ENCODE data around the gene ZFAND3. TPM values are rescaled to one million over a fixed set of nuclear protein-coding genes. Genes with fewer than 3 reads are reported as not detected.

The ZFAND3 gene
- total and polyA plus RNA-seq, 10 of the 15 experiments (the other 5 are each of a cell fraction or from before 2014, with no cell fraction given), result 0.90 to 34.4 (median 16.3) TPM

DNA sequence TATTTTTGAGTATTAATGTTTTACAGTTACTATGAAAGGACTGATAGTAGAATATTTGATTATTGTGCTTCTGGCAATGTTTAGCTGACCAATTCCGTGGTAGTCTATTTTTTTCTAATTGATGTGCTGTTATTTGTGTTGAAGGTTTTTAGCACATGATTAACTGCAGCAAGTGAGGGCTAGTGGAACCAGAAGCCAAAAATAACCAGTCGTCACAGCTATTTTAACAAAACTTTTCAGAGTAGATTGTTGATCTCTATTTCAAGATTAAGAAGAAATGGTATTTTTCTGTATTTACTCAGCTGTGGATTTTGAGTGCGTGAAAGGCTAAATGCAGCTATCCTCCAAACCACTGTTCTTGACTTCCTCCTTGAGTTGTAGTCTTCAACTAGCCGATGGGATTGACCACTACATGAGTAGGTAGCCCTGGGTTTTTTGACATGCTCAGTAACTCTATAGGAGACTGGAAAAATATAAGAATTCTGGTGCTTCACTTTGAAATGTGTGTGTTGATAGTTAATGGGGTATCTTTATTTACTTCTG, 258.0 kb downstream of the ZFAND3 start:
- in situ Hi-C loops (cut with MboI), result no loop called here
- Histone ChIP-seq H3K27me3 (replicated peaks in 1 of 2; ENCODE audit: control insufficient read depth in 2 of 2, insufficient read depth in 2 of 2, low read length in 1 of 2) (no peaks in the 10 kb centered on the region), H3K79me2 (ENCODE audit: control insufficient read depth, insufficient read depth, low read length) (no peaks in the 10 kb centered on the region), H3K4me3 (no peak overlapping the region), H3K36me3 (ENCODE audit: control insufficient read depth in 2 of 2, insufficient read depth in 2 of 2, low read length in 1 of 2) (peaks cover 0 to 3% of the 10 kb centered on the region in 2 experiments; a peak in 1 of 4 replicates), H3K9ac (ENCODE audit: control insufficient read depth, insufficient read depth, low read length) (no peak overlapping the region), H3K27ac (ENCODE audit: control insufficient read depth, insufficient read depth) (no peak overlapping the region), H3K4me2 (ENCODE audit: control insufficient read depth, insufficient read depth) (no peak overlapping the region), H4K20me1 (ENCODE audit: control insufficient read depth, insufficient read depth) (no peaks in the 10 kb centered on the region), H3K9me3 (replicated peaks; ENCODE audit: control insufficient read depth, insufficient read depth, low read length) (no peaks in the 10 kb centered on the region), H2AFZ (ENCODE audit: control insufficient read depth, low read depth, low read length) (no peak overlapping the region), H3K4me1 (ENCODE audit: control insufficient read depth, insufficient read depth, low read length) (no peaks in the 10 kb centered on the region)
- BruUV-seq (replicated peaks), result no TSS peak
- ChIA-PET SMC1A (ENCODE audit: uncharacterized antibody, unreplicated experiment) (interaction anchor here (2.1 kb wide), 1 partner anchor 9 kb away, joined by 6 read pairs; no protein-coding TSS in a partner anchor), CTCF (no interaction called here), POLR2A (no interaction called here), RAD21 (ENCODE audit: unreplicated experiment) (no interaction called here)
- 63% methylated on average over 4 of the region's 4 CpGs for WGBS (ENCODE audit: insufficient coverage, insufficient replicate concordance, low lambda C conversion rate, missing lambda C conversion rate)
- TF ChIP-seq MXI1 (IDR thresholded peaks at IDR 0.05; ENCODE audit: low read depth, low read length) (no peak), BCL11A (IDR thresholded peaks at IDR 0.05; ENCODE audit: low read depth, low read length) (no peak), NFYB (IDR thresholded peaks at IDR 0.05; ENCODE audit: insufficient read depth, low read depth, low read length) (no peak), HDGF (IDR thresholded peaks at IDR 0.05) (no peak), BRCA1 (IDR thresholded peaks at IDR 0.05; ENCODE audit: low read depth, low read length) (no peak), POLR2AphosphoS2 (IDR thresholded peaks at IDR 0.05; ENCODE audit: low read depth, low read length) (no peak), SUZ12 (IDR thresholded peaks at IDR 0.05; ENCODE audit: unreplicated experiment) (no peak), HDAC6 (IDR thresholded peaks at IDR 0.05; ENCODE audit: unreplicated experiment) (no peak), IRF4 (IDR thresholded peaks at IDR 0.05; ENCODE audit: low read depth, low read length) (no peak), CREB1 (IDR thresholded peaks at IDR 0.05; ENCODE audit: low read depth) (no peak)
- TF ChIP-seq, protein P1, sequence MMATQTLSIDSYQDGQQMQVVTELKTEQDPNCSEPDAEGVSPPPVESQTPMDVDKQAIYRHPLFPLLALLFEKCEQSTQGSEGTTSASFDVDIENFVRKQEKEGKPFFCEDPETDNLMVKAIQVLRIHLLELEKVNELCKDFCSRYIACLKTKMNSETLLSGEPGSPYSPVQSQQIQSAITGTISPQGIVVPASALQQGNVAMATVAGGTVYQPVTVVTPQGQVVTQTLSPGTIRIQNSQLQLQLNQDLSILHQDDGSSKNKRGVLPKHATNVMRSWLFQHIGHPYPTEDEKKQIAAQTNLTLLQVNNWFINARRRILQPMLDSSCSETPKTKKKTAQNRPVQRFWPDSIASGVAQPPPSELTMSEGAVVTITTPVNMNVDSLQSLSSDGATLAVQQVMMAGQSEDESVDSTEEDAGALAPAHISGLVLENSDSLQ (IDR thresholded peaks at IDR 0.05), result no peak
- TF ChIP-seq, protein P2, sequence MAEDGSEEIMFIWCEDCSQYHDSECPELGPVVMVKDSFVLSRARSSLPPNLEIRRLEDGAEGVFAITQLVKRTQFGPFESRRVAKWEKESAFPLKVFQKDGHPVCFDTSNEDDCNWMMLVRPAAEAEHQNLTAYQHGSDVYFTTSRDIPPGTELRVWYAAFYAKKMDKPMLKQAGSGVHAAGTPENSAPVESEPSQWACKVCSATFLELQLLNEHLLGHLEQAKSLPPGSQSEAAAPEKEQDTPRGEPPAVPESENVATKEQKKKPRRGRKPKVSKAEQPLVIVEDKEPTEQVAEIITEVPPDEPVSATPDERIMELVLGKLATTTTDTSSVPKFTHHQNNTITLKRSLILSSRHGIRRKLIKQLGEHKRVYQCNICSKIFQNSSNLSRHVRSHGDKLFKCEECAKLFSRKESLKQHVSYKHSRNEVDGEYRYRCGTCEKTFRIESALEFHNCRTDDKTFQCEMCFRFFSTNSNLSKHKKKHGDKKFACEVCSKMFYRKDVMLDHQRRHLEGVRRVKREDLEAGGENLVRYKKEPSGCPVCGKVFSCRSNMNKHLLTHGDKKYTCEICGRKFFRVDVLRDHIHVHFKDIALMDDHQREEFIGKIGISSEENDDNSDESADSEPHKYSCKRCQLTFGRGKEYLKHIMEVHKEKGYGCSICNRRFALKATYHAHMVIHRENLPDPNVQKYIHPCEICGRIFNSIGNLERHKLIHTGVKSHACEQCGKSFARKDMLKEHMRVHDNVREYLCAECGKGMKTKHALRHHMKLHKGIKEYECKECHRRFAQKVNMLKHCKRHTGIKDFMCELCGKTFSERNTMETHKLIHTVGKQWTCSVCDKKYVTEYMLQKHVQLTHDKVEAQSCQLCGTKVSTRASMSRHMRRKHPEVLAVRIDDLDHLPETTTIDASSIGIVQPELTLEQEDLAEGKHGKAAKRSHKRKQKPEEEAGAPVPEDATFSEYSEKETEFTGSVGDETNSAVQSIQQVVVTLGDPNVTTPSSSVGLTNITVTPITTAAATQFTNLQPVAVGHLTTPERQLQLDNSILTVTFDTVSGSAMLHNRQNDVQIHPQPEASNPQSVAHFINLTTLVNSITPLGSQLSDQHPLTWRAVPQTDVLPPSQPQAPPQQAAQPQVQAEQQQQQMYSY (CRISPR knock-in tag; IDR thresholded peaks at IDR 0.05), result no peak
- ATAC-seq, result no peak
- no peak for FAIRE-seq
- DNase-seq (ENCODE audit: low read depth, low spot score), result no peak
- intact Hi-C loops (cut with micrococcal nuclease; ENCODE audit: unreplicated experiment), result no loop called here
